ENCODE results near the gene NTM. TPM values are rescaled to one million over a fixed set of nuclear protein-coding genes. Genes with fewer than 3 reads are reported as not detected.

NTM gene
- total and polyA plus RNA-seq, 2 of the 8 experiments (the other 6 are each of a cell fraction or from before 2014, with no cell fraction given), result 13.4 to 20.0 TPM

- Histone ChIP-seq H4K5ac (ENCODE audit: insufficient read length, low read depth, low read length) (no peak overlapping the region), H3K14ac (ENCODE audit: insufficient read length) (no peak overlapping the region), H3K27me3 (replicated peaks in 1 of 4; ENCODE audit: control insufficient read depth in 3 of 4, extremely low read depth in 1 of 4, insufficient read depth in 3 of 4, low read length in 3 of 4) (no peaks in the 10 kb centered on the region), H3K18ac (ENCODE audit: extremely low read depth, low read length) (no peak overlapping the region), H2BK20ac (ENCODE audit: low read length) (0 out of 2 replicates have a peak overlapping the region, but pooled peaks have one; percentile 8), H3K4ac (replicated peaks; ENCODE audit: insufficient read length, low read depth, low read length) (no peak overlapping the region), H3K9ac (replicated peaks in 1 of 4; ENCODE audit: extremely low read depth in 1 of 4, low read depth in 3 of 4, low read length in 3 of 4) (no peak overlapping the region), H3K36me3 (ENCODE audit: control insufficient read depth in 2 of 4, insufficient read depth in 4 of 4, low read length in 3 of 4) (no peaks in the 10 kb centered on the region), H3K23me2 (ENCODE audit: low read depth, low read length) (no peaks in the 10 kb centered on the region), H3K79me1 (ENCODE audit: low read depth, low read length) (no peaks in the 10 kb centered on the region; the same call in 1 of the 2 replicates), H3K9me3 (ENCODE audit: insufficient read depth in 2 of 2, low read depth in 1 of 2, low read length in 1 of 2) (no peaks in the 10 kb centered on the region), H2AK5ac (ENCODE audit: low read depth, low read length) (no peak overlapping the region), H3K79me2 (ENCODE audit: control insufficient read depth in 1 of 2, insufficient read depth in 2 of 2, low read length in 2 of 2) (no peaks in the 10 kb centered on the region), H3K4me2 (ENCODE audit: insufficient read depth in 1 of 2, low read depth in 2 of 2, low read length in 2 of 2) (no peak overlapping the region), H2BK120ac (replicated peaks; ENCODE audit: low read depth, low read length) (no peak overlapping the region), H3K4me1 (replicated peaks in 1 of 4; ENCODE audit: control insufficient read depth in 3 of 4, insufficient read depth in 4 of 4, low read length in 3 of 4) (peaks cover 2 to 10% (median 5%) of the 10 kb centered on the region in 4 experiments; a peak in 5 of 7 replicates), H3K4me3 (ENCODE audit: extremely low read depth in 1 of 4, insufficient read depth in 2 of 4, low read depth in 3 of 4, low read length in 4 of 4) (no peak overlapping the region), H4K8ac (ENCODE audit: extremely low read depth, insufficient read depth, low read length) (no peak overlapping the region), H3K56ac (replicated peaks; ENCODE audit: insufficient read length, low read depth, low read length) (no peak overlapping the region), H2BK15ac (ENCODE audit: low read length) (no peak overlapping the region), H4K20me1 (replicated peaks in 1 of 2; ENCODE audit: control insufficient read depth in 1 of 2, insufficient read depth in 2 of 2, low read length in 2 of 2) (peaks cover 0 to 2% of the 10 kb centered on the region in 2 experiments), H2AFZ (ENCODE audit: low read length) (no peak overlapping the region), H3K23ac (ENCODE audit: insufficient read length) (no peak overlapping the region), H2BK5ac (ENCODE audit: low read depth, low read length) (no peak overlapping the region), H3K27ac (ENCODE audit: low read depth, low read length) (no peak overlapping the region), H2BK12ac (ENCODE audit: low read depth, low read length) (no peak overlapping the region), H4K91ac (replicated peaks; ENCODE audit: insufficient read length, low read length) (no peak overlapping the region)
- ChIA-PET POLR2A (ENCODE audit: partially characterized antibody) (interaction anchor here (1.1 kb wide), 1 partner anchor 23 kb away, joined by 4 read pairs; no protein-coding TSS in a partner anchor), CTCF (ENCODE audit: partially characterized antibody) (interaction anchor here (1.1 to 1.8 kb wide), 2 partner anchors 32 to 262 kb away, joined by 4 to 6 read pairs; no protein-coding TSS in a partner anchor)
- WGBS, 2 experiments (ENCODE audit: extremely low coverage in 1 of 2, insufficient coverage in 1 of 2, insufficient read length in 1 of 2, insufficient replicate concordance in 2 of 2, low coverage in 1 of 2, low lambda C conversion rate in 2 of 2, missing lambda C conversion rate in 1 of 2), result 96% methylated on average over 4 of the region's 4 CpGs; no CpG with 5 or more reads in 1 of the 2 experiments
- DNase-seq (ENCODE audit: low read depth in 1 of 2, low spot score in 2 of 2) (no peak), FAIRE-seq (no peak)
- TF ChIP-seq KDM1A (IDR thresholded peaks at IDR 0.05; ENCODE audit: borderline replicate concordance, low read length) (no peak), PHF8 (conservative IDR thresholded peaks at IDR 0.05; ENCODE audit: low read depth, low read length) (no peak), CHD2 (IDR thresholded peaks at IDR 0.05; ENCODE audit: low read length) (no peak), TEAD4 (IDR thresholded peaks at IDR 0.05; ENCODE audit: low read depth, low read length) (no peak), E2F6 (IDR thresholded peaks at IDR 0.05) (0 out of 2 replicates have a peak, but pooled peaks have one; percentile 24)
Measured at GRCh38 chr11:131326829-131327228, 43.6 kb upstream of the NTM start.
